HG03432 (cell line): Measurements from ENCODE around the gene SPRTN.
"Not testable (repeated sequence)": the region's sequence is repeated elsewhere in the genome, so short reads cannot be mapped to it uniquely, and the experiment has no call there.

ENCODE experiments used
- ATAC-seq: cut with Tn5 transposase; IDR thresholded peaks from one replicate; pipeline ENCODE4 v1.9.1; 2021; ENCODE audit warnings: mild to moderate bottlenecking, moderate library complexity; ENCODE audit not compliant: unreplicated experiment

Gene SPRTN

GRCh38 chr1:231335663-231336602, 2.2 kb upstream of the SPRTN start:
- ATAC-seq, result no peak

GRCh38 chr1:231337043-231337471, 1.0 kb upstream of the SPRTN start:
- peak; percentile 27 for ATAC-seq

- ATAC-seq, result peak; percentile 75
These were observed 422 bp upstream of the SPRTN start, which contains the start of gene EXOC8 for GRCh38 chr1:231337472-231338269. Gene EXOC8 (minus strand): TSS chr1:231337852. CDS start chr1:231337745, 107 bp downstream.

GRCh38 chr1:231340328-231341013, 2.4 kb downstream of the SPRTN start:
- no peak for ATAC-seq

GRCh38 chr1:231347961-231348360, 9.9 kb downstream of the SPRTN start:
- ATAC-seq, result no peak

- ATAC-seq, result no peak
These were observed 10.3 kb downstream of the SPRTN start for GRCh38 chr1:231348442-231348841.

GRCh38 chr1:231348856-231349255, 10.8 kb downstream of the SPRTN start:
- ATAC-seq, result not testable (repeated sequence)

GRCh38 chr1:231351816-231352215, 13.7 kb downstream of the SPRTN start:
- ATAC-seq, result no peak

- ATAC-seq, result no peak
These were observed 15.0 kb downstream of the SPRTN start for GRCh38 chr1:231353086-231353485.

- no peak for ATAC-seq
These were observed 16.4 kb downstream of the SPRTN start for GRCh38 chr1:231354330-231355020.

GRCh38 chr1:231355171-231355570, 17.1 kb downstream of the SPRTN start:
- no peak for ATAC-seq

GRCh38 chr1:231357187-231357772, 19.2 kb downstream of the SPRTN start:
- peak; percentile 10 for ATAC-seq

GRCh38 chr1:231357831-231358354, 19.8 kb downstream of the SPRTN start:
- peak; percentile 90 for ATAC-seq

GRCh38 chr1:231359113-231359512, 21.0 kb downstream of the SPRTN start:
- no peak for ATAC-seq

- no peak for ATAC-seq
These were observed 24.2 kb downstream of the SPRTN start for GRCh38 chr1:231362325-231362724.

- no peak for ATAC-seq
These were observed 25.5 kb downstream of the SPRTN start for GRCh38 chr1:231363624-231364023.

GRCh38 chr1:231364192-231364591, 26.1 kb downstream of the SPRTN start:
- ATAC-seq, result no peak

GRCh38 chr1:231369282-231369681, 31.2 kb downstream of the SPRTN start:
- no peak for ATAC-seq

GRCh38 chr1:231372501-231372900, 34.4 kb downstream of the SPRTN start:
- no peak for ATAC-seq

- no peak for ATAC-seq
These were observed 36.3 kb downstream of the SPRTN start for GRCh38 chr1:231374394-231374793.
